ENCODE measurements around the gene PDLIM5.
"Not testable (repeated sequence)": the region's sequence is repeated elsewhere in the genome, so short reads cannot be mapped to it uniquely, and the experiment has no call there.

The PDLIM5 gene

DNA sequence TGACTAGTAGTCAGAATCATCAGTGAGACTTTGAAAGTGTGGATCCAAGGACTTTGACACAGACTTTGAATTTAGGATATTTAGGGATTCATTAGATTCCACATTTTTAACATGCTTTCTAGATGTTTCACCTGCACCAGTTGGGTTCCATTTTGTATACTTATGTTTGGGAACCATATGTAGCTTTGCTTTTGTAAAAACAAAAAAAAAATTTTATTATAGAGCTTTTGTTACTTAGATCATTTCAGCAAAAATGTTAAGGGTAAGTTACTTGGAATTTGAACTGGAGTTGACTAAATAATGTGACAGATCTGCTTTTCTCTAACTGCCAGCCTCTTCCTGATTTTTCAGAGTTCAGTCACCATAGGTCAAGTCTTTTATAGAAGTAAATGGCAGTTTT lies 14.6 kb downstream of the PDLIM5 start:
- DNase-seq, result no peak

GRCh38 chr4:94466923-94467322 lies 15.2 kb downstream of the PDLIM5 start:
- no peak for DNase-seq

DNA sequence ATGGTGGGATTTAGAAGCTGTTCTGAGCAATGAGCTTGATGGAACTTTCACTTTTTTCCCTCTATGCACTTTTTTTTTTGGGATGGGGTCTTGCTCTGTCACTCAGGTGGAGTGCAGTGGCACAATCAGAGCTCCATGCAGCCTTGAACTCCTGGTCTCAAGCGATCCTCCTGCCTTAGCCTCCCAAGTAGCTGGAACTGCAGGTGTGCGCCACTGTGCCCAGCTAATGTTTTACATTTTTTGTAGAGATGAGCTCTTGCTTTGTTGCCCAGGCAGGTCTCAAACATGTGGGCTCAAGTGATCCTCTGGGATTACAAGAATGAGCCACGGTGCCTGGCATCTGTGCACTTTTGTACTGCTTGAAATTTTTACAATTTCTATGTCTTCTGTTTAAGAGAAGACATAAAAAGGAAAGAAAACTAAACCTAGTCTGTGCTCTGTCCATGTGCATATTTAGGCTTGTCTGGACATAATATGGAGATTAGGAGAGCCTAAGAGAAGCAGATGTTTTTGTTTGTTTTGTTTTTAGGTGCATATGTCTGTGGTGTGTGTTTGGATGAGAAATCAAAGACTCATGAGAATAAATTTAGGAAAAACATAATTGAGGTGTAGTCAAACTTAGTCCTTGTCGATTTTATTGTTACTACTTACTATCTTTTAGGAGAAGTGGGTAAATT lies 16.5 kb downstream of the PDLIM5 start:
- DNase-seq, result no peak

DNA sequence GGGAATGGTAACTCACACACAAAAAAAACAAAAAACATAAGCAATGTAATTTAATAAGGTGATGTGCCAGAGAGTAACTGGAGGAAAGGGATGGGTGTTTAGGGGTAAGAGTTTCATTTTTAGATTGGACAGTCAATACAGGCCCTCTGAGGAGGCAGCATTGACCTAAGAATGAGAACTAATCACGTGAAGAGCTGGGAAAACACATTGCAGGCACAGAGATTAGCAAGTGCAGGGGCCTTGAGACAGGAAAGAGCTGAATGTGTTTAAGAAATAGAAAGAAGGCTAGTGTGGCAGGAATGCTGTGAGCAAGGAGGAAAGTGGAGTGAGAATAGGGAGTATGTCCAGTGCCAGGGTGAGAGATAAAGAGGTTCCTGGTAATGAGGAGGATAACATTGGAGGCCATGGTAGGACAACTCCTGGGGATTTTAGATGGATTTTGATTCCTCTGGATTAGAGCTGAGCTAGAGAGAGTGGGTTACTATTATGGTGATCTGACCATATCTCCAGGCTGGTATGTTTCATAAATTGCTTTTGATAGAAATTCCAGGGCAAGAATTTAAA lies 17.6 kb downstream of the PDLIM5 start:
- DNase-seq, result no peak

DNA sequence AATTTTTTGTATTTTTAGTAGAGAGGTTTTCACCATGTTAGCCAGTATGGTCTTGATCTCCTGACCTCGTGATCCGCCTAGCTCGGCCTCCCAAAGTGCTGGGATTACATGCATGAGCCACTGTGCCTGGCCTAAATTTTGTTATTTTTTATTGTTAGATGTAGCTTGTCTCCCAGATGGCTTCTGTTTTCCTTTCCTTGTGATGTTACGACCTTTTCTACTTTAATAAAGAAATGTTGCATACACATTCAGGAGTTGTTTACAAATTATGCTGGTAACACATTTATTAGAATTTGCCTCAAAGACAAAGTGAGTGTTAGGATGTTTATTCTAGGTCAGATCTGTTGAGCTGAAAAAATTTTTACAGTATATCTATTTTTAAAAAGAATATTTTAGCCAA lies 18.4 kb downstream of the PDLIM5 start:
- DNase-seq, result no peak

GRCh38 chr4:94470782-94471181 lies 19.0 kb downstream of the PDLIM5 start:
- not testable (repeated sequence) for DNase-seq

- no peak for DNase-seq
These were observed 20.5 kb downstream of the PDLIM5 start for GRCh38 chr4:94472056-94472826.

- no peak for DNase-seq
These were observed 23.3 kb downstream of the PDLIM5 start for GRCh38 chr4:94475050-94475449.

DNA sequence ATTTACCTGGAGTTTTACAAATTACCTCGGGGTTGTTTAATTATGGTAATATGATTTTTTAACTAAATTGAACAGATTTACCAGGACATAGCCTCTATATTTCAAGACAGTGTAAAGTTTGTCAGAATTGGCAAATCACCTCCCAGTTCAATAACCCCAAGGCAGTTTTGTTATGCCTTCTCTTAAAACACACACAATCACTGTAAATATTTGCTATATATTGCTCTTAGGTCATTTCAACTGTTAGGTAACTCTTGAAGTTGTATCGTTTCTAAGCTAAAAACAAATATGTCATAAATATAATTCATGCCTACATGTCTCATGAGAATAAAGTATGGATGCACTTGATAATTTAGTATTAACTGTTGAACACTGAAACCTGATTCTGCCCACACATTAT lies 24.1 kb downstream of the PDLIM5 start:
- no peak for DNase-seq

DNA sequence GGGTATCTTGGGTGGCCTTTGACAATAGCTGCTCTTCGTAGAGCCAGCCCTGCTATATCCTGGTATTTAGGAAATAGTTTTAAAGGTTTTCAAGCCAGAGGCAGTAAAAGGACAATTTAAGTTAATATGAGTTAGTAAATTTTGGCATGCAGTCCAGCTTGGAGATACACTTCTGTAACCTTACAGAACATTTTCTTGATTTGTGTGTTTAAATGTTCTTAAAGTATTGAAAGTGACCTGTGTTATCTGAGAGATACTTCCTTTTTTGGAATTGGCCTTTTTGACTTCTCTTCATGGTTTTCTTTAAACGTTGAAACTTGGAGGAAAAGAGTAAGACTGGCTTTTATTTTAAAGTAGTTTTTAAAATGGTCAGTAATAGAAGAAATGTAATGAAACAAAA lies 25.5 kb downstream of the PDLIM5 start:
- no peak for DNase-seq

- not testable (repeated sequence) for DNase-seq
These were observed 27.1 kb downstream of the PDLIM5 start for GRCh38 chr4:94478805-94479204.

DNA sequence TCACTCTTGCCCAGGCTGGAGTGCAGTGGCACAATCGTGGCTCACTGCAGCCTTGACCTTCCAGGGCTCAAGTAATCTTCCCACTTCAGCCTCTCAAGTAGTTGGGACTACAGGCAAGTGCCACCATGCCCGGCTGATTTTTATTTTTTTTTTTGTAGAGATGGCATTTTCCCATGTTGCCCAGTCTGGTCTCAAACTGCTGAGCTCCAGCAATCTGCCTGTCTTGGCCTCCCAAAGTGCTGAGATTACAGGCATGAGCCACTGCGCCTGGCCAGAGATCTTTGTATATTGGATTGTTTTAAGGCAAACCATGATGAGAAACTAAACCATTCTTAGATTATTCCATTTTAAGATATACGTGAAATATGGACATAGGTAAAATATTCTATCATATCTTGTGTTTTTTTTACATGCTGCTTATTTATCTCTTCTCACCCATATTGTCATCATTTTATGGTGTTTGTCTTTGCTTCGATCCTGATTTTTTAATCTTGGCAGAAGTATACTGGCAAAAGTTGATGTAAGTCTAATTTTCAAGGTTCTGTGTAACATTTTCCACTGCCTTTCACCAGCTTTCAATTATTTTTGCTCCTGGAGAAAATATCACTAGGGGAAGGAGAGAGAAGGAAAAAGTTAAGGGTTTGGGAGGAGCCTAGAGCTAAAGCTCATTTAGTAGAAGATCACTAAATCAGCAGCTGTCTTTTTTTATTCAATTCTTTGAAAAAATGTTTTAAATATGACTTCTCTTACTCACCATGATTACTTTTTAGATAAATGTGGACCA lies 27.8 kb downstream of the PDLIM5 start:
- no peak for DNase-seq

GRCh38 chr4:94480362-94480951 lies 28.7 kb downstream of the PDLIM5 start:
- DNase-seq, result no peak

DNA sequence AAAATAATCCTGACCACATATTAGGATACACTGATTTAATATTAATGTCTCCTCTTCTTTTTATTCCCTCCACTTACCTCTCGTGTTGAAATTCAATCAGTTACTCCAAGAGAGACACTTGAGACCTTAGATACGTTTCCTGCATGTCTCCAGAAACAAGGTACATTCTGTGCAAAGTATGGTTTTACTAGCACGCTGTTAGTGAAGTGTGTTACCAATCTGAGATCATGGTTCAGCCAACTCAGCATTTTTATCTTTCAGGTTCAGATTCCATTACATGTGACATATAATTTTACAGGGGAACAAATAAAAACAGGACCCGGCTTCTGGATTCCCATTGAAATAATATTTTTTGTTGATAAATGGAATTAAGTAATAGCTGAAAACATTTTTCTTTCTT lies 32.2 kb downstream of the PDLIM5 start:
- no peak for DNase-seq

- DNase-seq, result no peak
These were observed 33.1 kb downstream of the PDLIM5 start for GRCh38 chr4:94484818-94485217.

DNA sequence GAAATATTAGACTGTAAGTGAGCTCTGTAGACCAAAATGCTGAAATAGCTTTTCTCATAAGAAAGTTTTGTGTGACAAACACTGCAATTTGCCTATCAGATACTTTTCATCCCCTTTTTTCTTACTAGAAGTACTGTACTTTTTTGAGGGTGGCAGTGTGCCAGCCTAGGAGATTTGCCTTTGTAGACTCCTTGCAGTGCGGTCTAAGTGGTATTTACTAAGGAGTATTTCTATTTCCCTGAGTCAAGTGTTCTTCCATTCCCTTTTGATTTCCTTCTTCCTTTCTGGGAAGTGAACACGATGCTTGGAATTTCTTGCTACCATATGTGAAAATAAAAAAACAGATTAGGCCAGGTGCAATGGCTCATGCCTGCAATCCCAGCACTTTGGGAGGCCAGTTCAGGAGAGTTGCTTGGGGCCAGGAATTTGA lies 34.6 kb downstream of the PDLIM5 start:
- DNase-seq, result no peak

DNA sequence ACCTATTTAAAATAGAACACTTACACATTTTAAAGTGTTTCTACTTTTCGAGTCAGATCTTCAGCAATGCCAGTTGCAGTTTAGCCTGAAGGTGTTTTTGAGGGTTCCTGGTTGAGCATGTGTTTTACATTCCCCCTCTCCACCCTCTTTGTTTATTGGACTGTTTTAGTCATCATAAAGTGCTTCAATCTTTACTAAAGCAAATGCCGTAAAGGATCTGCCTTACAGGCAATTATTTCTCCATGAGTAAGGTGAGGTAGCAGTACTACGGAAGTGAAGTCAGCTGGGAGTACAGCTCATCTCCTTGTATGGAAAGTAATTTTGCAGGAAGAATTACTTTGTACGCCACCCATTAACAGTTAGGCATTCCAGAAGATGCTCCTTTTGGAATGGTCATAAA lies 36.9 kb downstream of the PDLIM5 start:
- DNase-seq, result no peak

GRCh38 chr4:94489098-94489497 lies 37.4 kb downstream of the PDLIM5 start:
- no peak for DNase-seq

DNA sequence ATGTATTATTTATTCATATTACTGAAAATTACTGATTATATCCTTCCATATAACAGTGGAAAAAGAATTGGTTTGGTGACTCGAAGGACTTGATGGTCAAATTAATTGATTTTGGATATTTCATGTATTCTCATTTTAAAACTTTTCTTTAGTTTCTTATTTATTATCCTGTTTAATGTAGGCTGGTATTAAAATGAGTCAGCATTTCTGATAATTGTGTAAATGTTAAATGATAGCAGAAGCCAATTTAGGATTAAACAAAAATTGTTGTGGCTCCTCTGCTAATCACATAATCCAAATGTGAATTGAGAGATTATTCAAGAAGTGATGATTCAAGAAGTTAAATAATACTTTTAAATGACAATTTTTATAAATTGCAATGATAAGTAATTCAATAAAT lies 38.7 kb downstream of the PDLIM5 start:
- no peak for DNase-seq

DNA sequence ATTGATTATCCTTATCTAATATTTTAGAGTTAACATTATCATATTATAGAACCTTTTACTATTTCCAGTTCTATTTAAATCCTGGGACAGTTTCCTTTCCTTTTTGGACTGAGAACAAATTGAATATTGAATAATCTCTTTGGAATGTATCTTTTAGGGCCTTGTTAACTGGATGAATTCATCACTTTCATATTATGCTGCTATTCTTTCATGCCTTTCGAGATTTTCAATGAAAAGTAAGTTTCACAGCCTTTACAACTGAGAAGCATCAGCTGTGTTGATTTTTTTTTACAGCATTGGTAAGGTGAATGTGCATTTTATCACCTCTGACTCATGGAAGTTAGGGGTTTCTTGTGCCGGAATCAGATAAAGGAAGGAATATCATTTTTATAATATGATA lies 39.6 kb downstream of the PDLIM5 start:
- DNase-seq, result no peak

- DNase-seq, result no peak
These were observed 43.7 kb downstream of the PDLIM5 start for GRCh38 chr4:94495408-94495807.

DNA sequence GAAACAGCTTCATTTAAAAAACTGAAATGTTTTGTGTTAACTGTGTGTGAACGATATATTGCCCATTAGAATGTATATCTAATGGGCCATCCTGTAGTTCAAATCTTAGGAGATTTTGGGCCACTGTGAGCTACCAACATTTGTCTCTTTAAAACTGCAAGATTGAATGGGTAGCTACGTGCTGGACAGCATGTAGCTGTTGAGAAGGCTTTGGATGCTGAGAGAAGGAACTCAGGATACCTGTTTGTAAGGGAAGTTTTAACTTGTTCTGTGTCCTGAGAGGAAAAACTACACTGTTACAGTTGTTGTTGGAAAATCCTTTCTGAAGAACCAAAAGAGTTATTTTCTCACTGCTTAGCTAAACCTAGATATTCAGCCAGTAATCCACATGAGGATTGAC lies 45.9 kb downstream of the PDLIM5 start:
- no peak for DNase-seq

- DNase-seq, result no peak
These were observed 46.8 kb downstream of the PDLIM5 start for GRCh38 chr4:94498502-94498901.

All from CD4-positive, alpha-beta T cell treated with Interleukin-4 for 1 hour (primary cell).